ENCODE results near the gene RAMP2. TPM values are rescaled to one million over a fixed set of nuclear protein-coding genes. Genes with fewer than 3 reads are reported as not detected.

RAMP2 gene
- total RNA-seq, 1 experiment from 2014 or later, result not detected

DNA sequence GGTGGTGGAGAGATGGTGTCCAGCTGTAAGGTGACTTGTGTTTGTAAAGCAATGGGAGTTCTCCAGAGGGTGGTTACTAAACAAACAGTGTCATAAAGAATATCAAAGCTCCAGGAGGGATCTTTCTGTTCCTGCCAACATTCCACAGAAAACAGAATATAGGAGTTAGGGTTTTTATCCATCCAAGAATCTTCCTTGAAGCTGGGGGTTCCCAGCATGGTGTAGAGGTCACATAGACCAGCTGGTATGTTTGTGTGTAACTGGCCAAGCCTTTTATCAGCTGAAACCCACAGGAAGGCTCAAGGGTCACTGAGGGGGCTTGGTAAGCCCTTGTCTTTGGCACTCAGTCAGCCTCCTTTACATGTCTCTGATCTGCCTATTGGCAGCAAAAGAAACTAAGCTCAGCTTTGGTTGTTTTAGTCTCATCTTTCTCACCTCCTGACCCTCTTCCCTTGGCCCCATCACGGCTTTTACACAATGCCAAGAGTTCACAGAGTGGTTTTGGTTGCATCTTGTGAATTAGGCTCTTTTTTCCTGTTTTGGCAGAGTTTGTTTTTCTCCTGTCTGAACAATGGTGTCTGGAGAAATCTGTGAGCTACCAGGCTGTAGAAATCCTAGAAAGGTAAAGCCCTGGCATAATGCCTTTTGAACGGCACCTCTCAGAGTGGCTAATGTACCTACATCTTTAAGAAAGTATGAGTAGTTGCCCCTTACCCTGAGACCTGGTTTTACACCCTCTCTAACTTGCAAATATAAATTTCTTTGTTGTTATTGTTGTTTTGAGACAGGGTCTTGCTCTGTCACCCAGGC, 42.3 kb downstream of the RAMP2 start:
- TF ChIP-seq, protein P1, sequence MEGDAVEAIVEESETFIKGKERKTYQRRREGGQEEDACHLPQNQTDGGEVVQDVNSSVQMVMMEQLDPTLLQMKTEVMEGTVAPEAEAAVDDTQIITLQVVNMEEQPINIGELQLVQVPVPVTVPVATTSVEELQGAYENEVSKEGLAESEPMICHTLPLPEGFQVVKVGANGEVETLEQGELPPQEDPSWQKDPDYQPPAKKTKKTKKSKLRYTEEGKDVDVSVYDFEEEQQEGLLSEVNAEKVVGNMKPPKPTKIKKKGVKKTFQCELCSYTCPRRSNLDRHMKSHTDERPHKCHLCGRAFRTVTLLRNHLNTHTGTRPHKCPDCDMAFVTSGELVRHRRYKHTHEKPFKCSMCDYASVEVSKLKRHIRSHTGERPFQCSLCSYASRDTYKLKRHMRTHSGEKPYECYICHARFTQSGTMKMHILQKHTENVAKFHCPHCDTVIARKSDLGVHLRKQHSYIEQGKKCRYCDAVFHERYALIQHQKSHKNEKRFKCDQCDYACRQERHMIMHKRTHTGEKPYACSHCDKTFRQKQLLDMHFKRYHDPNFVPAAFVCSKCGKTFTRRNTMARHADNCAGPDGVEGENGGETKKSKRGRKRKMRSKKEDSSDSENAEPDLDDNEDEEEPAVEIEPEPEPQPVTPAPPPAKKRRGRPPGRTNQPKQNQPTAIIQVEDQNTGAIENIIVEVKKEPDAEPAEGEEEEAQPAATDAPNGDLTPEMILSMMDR (IDR thresholded peaks at IDR 0.05; ENCODE audit: unreplicated experiment), result no peak
- Mint-ChIP-seq H3K27me3 (ENCODE audit: insufficient read depth, unreplicated experiment) (no peaks in the 10 kb centered on the region), H3K36me3 (ENCODE audit: insufficient read depth, unreplicated experiment) (peaks cover 6% of the 10 kb centered on the region), H3K4me1 (ENCODE audit: insufficient read depth, unreplicated experiment) (peaks cover 5% of the 10 kb centered on the region), H3K4me3 (ENCODE audit: unreplicated experiment) (no peak overlapping the region), H3K9me3 (ENCODE audit: unreplicated experiment) (no peaks in the 10 kb centered on the region), H3K27ac (ENCODE audit: low read depth, unreplicated experiment) (no peak overlapping the region)
- no peak for DNase-seq (ENCODE audit: unreplicated experiment)
- intact Hi-C loops (cut with micrococcal nuclease), result no loop called here
- POLR2A ChIA-PET, result interaction anchor here (0.7 kb wide), 1 partner anchor 19 kb away, joined by 3 read pairs; no protein-coding TSS in a partner anchor
- no TSS peak for BruUV-seq (replicated peaks)
- CTCF ChIA-PET, result interaction anchor here (0.5 to 2.5 kb wide), 5 partner anchors 12 to 121 kb away, joined by 3 to 9 read pairs (median 3); no protein-coding TSS in a partner anchor

DNA sequence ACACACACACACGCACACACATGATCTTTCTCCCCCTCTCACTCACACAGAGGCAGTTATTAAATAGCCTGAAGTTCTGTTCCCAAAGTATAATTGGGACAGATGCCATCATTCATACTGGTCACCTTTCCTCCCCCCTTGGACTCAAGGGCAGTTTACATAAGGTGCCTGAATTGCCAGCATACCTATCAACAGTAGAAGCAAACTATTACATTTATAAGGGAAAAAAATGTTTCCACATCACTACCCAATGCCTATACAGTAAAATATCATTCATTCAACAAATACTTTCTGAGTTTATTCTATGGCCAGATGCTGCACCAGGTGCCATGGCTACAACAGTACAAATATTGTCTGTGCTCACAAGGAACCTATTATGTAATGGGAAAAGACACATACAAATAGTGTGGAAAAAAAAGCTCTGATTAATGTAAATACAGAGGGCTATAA, 43.9 kb downstream of the RAMP2 start:
- H3K27ac Mint-ChIP-seq (ENCODE audit: low read depth, unreplicated experiment), result no peak overlapping the region
- ChIA-PET POLR2A (interaction anchor here (0.6 to 1.2 kb wide), 2 partner anchors 11 to 19 kb away, joined by 3 read pairs; no protein-coding TSS in a partner anchor), CTCF (interaction anchor here (0.8 to 2.5 kb wide), 2 partner anchors 15 to 17 kb away, joined by 4 to 9 read pairs; no protein-coding TSS in a partner anchor)
- peaks cover 6% of the 10 kb centered on the region for H3K4me1 Mint-ChIP-seq (ENCODE audit: insufficient read depth, unreplicated experiment)
- TF ChIP-seq, protein P1 (IDR thresholded peaks at IDR 0.05; ENCODE audit: unreplicated experiment), result no peak
- peaks cover 10% of the 10 kb centered on the region for H3K36me3 Mint-ChIP-seq (ENCODE audit: insufficient read depth, unreplicated experiment)
- no peak overlapping the region for H3K4me3 Mint-ChIP-seq (ENCODE audit: unreplicated experiment)
- no TSS peak for BruUV-seq (replicated peaks)
- no peak for DNase-seq (ENCODE audit: unreplicated experiment)
- H3K9me3 Mint-ChIP-seq (ENCODE audit: unreplicated experiment), result no peaks in the 10 kb centered on the region
- intact Hi-C loops (cut with micrococcal nuclease), result no loop called here
- no peaks in the 10 kb centered on the region for H3K27me3 Mint-ChIP-seq (ENCODE audit: insufficient read depth, unreplicated experiment)

DNA sequence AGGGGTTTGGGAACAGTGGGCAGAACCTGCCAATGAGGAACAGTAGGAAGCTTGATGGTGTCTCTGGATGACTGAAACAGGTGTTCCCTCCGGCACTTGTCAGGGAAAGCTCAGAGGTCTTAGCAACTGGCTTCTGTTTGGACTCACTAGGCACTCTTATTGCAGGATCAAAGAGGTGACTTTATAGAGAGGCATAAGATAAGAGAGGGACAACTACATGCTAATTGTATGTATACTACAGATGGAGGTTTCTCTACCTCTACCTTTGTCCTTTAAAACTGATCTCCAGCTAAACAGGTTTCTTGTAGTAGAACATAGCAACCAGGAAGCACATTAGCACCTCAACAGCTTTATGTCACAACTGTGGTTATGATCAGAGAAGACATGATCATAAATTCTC, 45.2 kb downstream of the RAMP2 start:
- ChIA-PET CTCF (interaction anchor here (0.9 to 1.5 kb wide), 2 partner anchors 9 to 14 kb away, joined by 3 to 4 read pairs; no protein-coding TSS in a partner anchor), POLR2A (interaction anchor here (0.8 to 1.2 kb wide), 3 partner anchors 9 to 20 kb away, joined by 3 to 4 read pairs (median 3); partner anchors contain the start of gene BECN1)
- no TSS peak for BruUV-seq (replicated peaks)
- H3K4me1 Mint-ChIP-seq (ENCODE audit: insufficient read depth, unreplicated experiment), result peaks cover 6% of the 10 kb centered on the region
- no peak for DNase-seq (ENCODE audit: unreplicated experiment)
- no peaks in the 10 kb centered on the region for H3K27me3 Mint-ChIP-seq (ENCODE audit: insufficient read depth, unreplicated experiment)
- H3K27ac Mint-ChIP-seq (ENCODE audit: low read depth, unreplicated experiment), result no peak overlapping the region
- H3K4me3 Mint-ChIP-seq (ENCODE audit: unreplicated experiment), result no peak overlapping the region
- TF ChIP-seq, protein P1 (IDR thresholded peaks at IDR 0.05; ENCODE audit: unreplicated experiment), result no peak
- no peaks in the 10 kb centered on the region for H3K9me3 Mint-ChIP-seq (ENCODE audit: unreplicated experiment)
- intact Hi-C loops (cut with micrococcal nuclease), result no loop called here
- H3K36me3 Mint-ChIP-seq (ENCODE audit: insufficient read depth, unreplicated experiment), result peaks cover 23% of the 10 kb centered on the region

GRCh38 chr17:42809250-42809649, 48.2 kb downstream of the RAMP2 start:
- TF ChIP-seq, protein P1 (IDR thresholded peaks at IDR 0.05; ENCODE audit: unreplicated experiment), result no peak
- CTCF ChIA-PET, result interaction anchor here (0.6 to 1.3 kb wide), 3 partner anchors 9 to 237 kb away, joined by 3 to 6 read pairs (median 3); no protein-coding TSS in a partner anchor
- POLR2A ChIA-PET, result interaction anchor here (0.7 to 2.9 kb wide), 9 partner anchors 11 to 189 kb away, joined by 3 to 18 read pairs (median 3); partner anchors contain the start of genes BECN1, CNTD1, COA3 and PSME3

More at GRCh38 chr17:42809250-42809649, 48.2 kb downstream of the RAMP2 start:
- H3K36me3 Mint-ChIP-seq (ENCODE audit: insufficient read depth, unreplicated experiment), result peaks cover 52% of the 10 kb centered on the region
- no TSS peak for BruUV-seq (replicated peaks)
- intact Hi-C loops (cut with micrococcal nuclease), result no loop called here
- no peaks in the 10 kb centered on the region for H3K9me3 Mint-ChIP-seq (ENCODE audit: unreplicated experiment)
- no peak overlapping the region for H3K4me3 Mint-ChIP-seq (ENCODE audit: unreplicated experiment)
- no peak overlapping the region for H3K27ac Mint-ChIP-seq (ENCODE audit: low read depth, unreplicated experiment)
- no peaks in the 10 kb centered on the region for H3K27me3 Mint-ChIP-seq (ENCODE audit: insufficient read depth, unreplicated experiment)
- DNase-seq (ENCODE audit: unreplicated experiment), result peak; percentile 82
- H3K4me1 Mint-ChIP-seq (ENCODE audit: insufficient read depth, unreplicated experiment), result peaks cover 6% of the 10 kb centered on the region
